Measurements from ENCODE around the gene FYB1. TPM values are rescaled to one million over a fixed set of nuclear protein-coding genes. Genes with fewer than 3 reads are reported as not detected.

Gene FYB1
- polyA plus RNA-seq, 3 donors = 75.3 to 141 (median 118) TPM

- no peak overlapping the region for H3K27ac Mint-ChIP-seq
- no CpG with 5 or more reads among the region's 7 CpGs for WGBS (ENCODE audit: insufficient coverage)
- no peaks in the 10 kb centered on the region for H4K20me1 ChIP-seq (ENCODE audit: insufficient read depth, low read length)
- H3K4me3 Mint-ChIP-seq = peak overlapping the region in 1 of 2 donors; percentile 28
- no peak overlapping the region for H3K4me2 ChIP-seq (replicated peaks; ENCODE audit: extremely low read depth, low read length, poor library complexity, severe bottlenecking)
- H3K4me1 ChIP-seq (ENCODE audit: control insufficient read depth in 1 of 2, insufficient read depth in 2 of 2, low read length in 2 of 2) = no peaks in the 10 kb centered on the region
- H3K9me3 ChIP-seq (replicated peaks in 1 of 2; ENCODE audit: control insufficient read depth in 1 of 2, insufficient read depth in 1 of 2, low read length in 2 of 2) = no peaks in the 10 kb centered on the region
- no peak overlapping the region for H2AFZ ChIP-seq (ENCODE audit: insufficient read depth, low read depth, low read length, poor library complexity, severe bottlenecking)
- no peaks in the 10 kb centered on the region for H3K4me1 Mint-ChIP-seq
- H3K36me3 Mint-ChIP-seq = no peaks in the 10 kb centered on the region
- TF ChIP-seq CTCF (IDR thresholded peaks at IDR 0.05) = no peak
- H3K27ac ChIP-seq (ENCODE audit: low read depth in 1 of 2, low read length in 2 of 2) = no peak overlapping the region
- intact Hi-C loops (cut with micrococcal nuclease) = no loop called here
- no peaks in the 10 kb centered on the region for H3K27me3 ChIP-seq (ENCODE audit: control insufficient read depth in 2 of 2, insufficient read depth in 2 of 2, low read length in 2 of 2)
- peaks cover 0 to 8% (median 1%) of the 10 kb centered on the region in 7 donors for H3K9me3 Mint-ChIP-seq
- H3K4me3 ChIP-seq (replicated peaks in 1 of 3; ENCODE audit: low read depth in 2 of 3, low read length in 3 of 3) = no peak overlapping the region
- H3K9ac ChIP-seq (ENCODE audit: insufficient read depth, low read length, poor library complexity, severe bottlenecking) = no peak overlapping the region
- no peaks in the 10 kb centered on the region for H3K79me2 ChIP-seq (ENCODE audit: insufficient read depth, low read length)
- DNase-seq = no peak
- peaks cover 0 to 5% (median 0%) of the 10 kb centered on the region in 3 donors for H3K27me3 Mint-ChIP-seq (ENCODE audit: low read depth in 3 of 3)
- no peaks in the 10 kb centered on the region for H3K36me3 ChIP-seq (replicated peaks in 1 of 2; ENCODE audit: control insufficient read depth in 1 of 2, insufficient read depth in 2 of 2, low read length in 2 of 2)
These were observed 127.3 kb downstream of the FYB1 start for GRCh38 chr5:39091940-39092580.

- Mint-ChIP-seq H3K4me3 (no peak overlapping the region), H3K4me1 (peaks cover 2% of the 10 kb centered on the region), H3K27me3 (ENCODE audit: low read depth in 3 of 3) (peaks cover 0 to 5% (median 1%) of the 10 kb centered on the region in 3 donors), H3K36me3 (no peaks in the 10 kb centered on the region), H3K9me3 (peaks cover 0 to 3% (median 1%) of the 10 kb centered on the region in 7 donors), H3K27ac (no peak overlapping the region)
- DNase-seq = no peak
- TF ChIP-seq CTCF (IDR thresholded peaks at IDR 0.05) = no peak
- Histone ChIP-seq H3K27ac (ENCODE audit: low read depth in 1 of 2, low read length in 2 of 2) (no peak overlapping the region), H3K79me2 (ENCODE audit: insufficient read depth, low read length) (no peaks in the 10 kb centered on the region), H3K9ac (ENCODE audit: insufficient read depth, low read length, poor library complexity, severe bottlenecking) (no peak overlapping the region), H3K9me3 (replicated peaks in 1 of 2; ENCODE audit: control insufficient read depth in 1 of 2, insufficient read depth in 1 of 2, low read length in 2 of 2) (no peaks in the 10 kb centered on the region), H4K20me1 (ENCODE audit: insufficient read depth, low read length) (no peaks in the 10 kb centered on the region), H3K4me2 (replicated peaks; ENCODE audit: extremely low read depth, low read length, poor library complexity, severe bottlenecking) (no peak overlapping the region), H3K4me1 (ENCODE audit: control insufficient read depth in 1 of 2, insufficient read depth in 2 of 2, low read length in 2 of 2) (no peaks in the 10 kb centered on the region), H2AFZ (ENCODE audit: insufficient read depth, low read depth, low read length, poor library complexity, severe bottlenecking) (no peak overlapping the region), H3K27me3 (ENCODE audit: control insufficient read depth in 2 of 2, insufficient read depth in 2 of 2, low read length in 2 of 2) (no peaks in the 10 kb centered on the region), H3K36me3 (replicated peaks in 1 of 2; ENCODE audit: control insufficient read depth in 1 of 2, insufficient read depth in 2 of 2, low read length in 2 of 2) (no peaks in the 10 kb centered on the region), H3K4me3 (replicated peaks in 1 of 3; ENCODE audit: low read depth in 2 of 3, low read length in 3 of 3) (no peak overlapping the region)
- intact Hi-C loops (cut with micrococcal nuclease) = loop anchor here in 1 of 2 donors (10.0 kb wide), 1 partner anchor 89 kb away; no protein-coding TSS in a partner anchor
- WGBS (ENCODE audit: insufficient coverage) = no CpG with 5 or more reads among the region's 1 CpG
These were observed 135.4 kb downstream of the FYB1 start for GRCh38 chr5:39083968-39084367.

Measured in CD14-positive monocyte (primary cell).